ENCODE data around the gene TRMU. TPM values are rescaled to one million over a fixed set of nuclear protein-coding genes. Genes with fewer than 3 reads are reported as not detected.

Gene TRMU
- total RNA-seq, 1 donor from 2014 or later = 13.5 TPM

DNA sequence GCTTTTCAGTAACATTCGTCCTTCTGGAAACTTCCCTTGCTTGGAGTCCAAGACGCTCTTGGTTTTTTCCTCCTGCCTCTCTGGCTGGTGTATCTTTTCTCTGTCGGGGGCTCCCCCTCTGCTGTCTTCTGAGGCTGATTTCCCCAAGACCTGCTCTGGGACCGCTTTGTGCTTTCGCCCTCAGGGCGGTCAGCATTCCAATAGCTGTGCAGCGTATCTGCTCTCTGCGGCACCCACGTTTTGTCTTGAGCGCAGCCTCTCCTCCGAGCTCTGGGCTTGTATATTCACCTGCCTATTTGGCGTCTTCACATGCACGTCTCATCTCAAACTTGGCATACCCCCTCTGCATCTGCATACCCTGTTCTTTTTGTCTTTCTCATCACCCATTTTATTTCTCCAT is 36.4 kb upstream of the TRMU start:
- no peak overlapping the region for H3K4me3 ChIP-seq
- no peak overlapping the region for H3K27ac ChIP-seq
- TF ChIP-seq, protein P1, sequence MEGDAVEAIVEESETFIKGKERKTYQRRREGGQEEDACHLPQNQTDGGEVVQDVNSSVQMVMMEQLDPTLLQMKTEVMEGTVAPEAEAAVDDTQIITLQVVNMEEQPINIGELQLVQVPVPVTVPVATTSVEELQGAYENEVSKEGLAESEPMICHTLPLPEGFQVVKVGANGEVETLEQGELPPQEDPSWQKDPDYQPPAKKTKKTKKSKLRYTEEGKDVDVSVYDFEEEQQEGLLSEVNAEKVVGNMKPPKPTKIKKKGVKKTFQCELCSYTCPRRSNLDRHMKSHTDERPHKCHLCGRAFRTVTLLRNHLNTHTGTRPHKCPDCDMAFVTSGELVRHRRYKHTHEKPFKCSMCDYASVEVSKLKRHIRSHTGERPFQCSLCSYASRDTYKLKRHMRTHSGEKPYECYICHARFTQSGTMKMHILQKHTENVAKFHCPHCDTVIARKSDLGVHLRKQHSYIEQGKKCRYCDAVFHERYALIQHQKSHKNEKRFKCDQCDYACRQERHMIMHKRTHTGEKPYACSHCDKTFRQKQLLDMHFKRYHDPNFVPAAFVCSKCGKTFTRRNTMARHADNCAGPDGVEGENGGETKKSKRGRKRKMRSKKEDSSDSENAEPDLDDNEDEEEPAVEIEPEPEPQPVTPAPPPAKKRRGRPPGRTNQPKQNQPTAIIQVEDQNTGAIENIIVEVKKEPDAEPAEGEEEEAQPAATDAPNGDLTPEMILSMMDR (IDR thresholded peaks at IDR 0.05) = no peak
- no peaks in the 10 kb centered on the region for H3K9me3 ChIP-seq
- intact Hi-C loops (cut with DNase I) = no loop called here
- DNase-seq (ENCODE audit: low spot score in 2 of 2) = no peak
- no peaks in the 10 kb centered on the region for H3K36me3 ChIP-seq
- peaks cover 0 to 14% of the 10 kb centered on the region in 2 donors for H3K4me1 ChIP-seq
- H3K27me3 ChIP-seq = no peaks in the 10 kb centered on the region

DNA sequence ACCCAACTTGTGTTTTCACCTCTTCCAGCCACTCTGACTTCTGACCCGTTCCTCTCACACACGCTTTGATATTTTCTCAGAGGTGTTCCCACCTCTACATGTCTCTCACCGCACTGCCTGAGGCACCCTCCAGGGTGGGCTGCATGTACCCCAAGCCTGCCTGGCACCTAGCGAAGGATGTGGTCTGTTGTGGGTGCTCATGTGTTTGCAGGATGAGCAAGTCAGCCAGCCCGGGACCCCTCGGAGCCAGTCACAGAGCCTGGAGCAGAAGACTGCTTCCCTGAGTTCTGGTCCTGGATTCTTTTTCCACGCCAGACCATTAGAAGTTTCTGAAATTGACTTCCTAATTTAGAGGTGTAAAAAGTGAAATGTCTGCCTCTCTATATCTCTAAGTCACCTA is 35.0 kb upstream of the TRMU start:
- intact Hi-C loops (cut with DNase I) = no loop called here
- no peaks in the 10 kb centered on the region for H3K27me3 ChIP-seq
- H3K27ac ChIP-seq = no peak overlapping the region
- peaks cover 0 to 14% of the 10 kb centered on the region in 2 donors for H3K4me1 ChIP-seq
- TF ChIP-seq, protein P1 (IDR thresholded peaks at IDR 0.05) = no peak
- H3K4me3 ChIP-seq = no peak overlapping the region
- no peaks in the 10 kb centered on the region for H3K36me3 ChIP-seq
- no peaks in the 10 kb centered on the region for H3K9me3 ChIP-seq
- no peak for DNase-seq (ENCODE audit: low spot score in 2 of 2)

DNA sequence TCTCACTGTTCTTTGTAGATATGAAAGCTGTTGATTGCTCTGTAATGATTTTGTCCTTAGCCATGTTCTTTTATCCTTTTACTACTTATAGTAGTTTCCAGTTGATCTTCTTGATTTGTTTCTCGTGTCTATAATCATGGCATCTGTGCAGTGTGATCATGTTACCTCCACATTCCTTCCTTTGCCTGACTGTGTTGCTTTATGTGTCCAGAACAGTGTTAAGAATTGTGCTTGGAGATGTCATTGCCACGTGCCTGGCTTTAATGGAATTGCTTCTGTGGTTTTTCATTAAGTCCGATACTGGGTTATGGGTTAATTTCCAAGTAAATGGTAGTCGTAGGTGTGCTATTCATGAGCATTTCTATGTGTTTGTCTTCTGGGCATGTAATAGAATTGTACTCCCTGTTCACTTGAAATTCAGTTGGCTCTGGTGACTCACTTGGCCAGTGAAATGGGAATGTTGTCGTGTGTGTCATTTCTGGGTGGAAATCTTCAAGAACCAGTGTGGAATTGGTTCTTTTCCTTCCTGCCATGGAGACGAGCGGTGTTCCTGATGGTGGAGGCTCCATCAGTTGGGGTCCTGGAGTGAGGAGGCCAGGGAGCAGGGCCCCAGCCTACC is 32.1 kb upstream of the TRMU start:
- Histone ChIP-seq H3K4me1 (no peaks in the 10 kb centered on the region), H3K36me3 (no peaks in the 10 kb centered on the region), H3K27me3 (no peaks in the 10 kb centered on the region), H3K9me3 (no peaks in the 10 kb centered on the region), H3K27ac (no peak overlapping the region), H3K4me3 (no peak overlapping the region)
- intact Hi-C loops (cut with DNase I) = no loop called here
- TF ChIP-seq, protein P1 (IDR thresholded peaks at IDR 0.05) = no peak
- no peak for DNase-seq (ENCODE audit: low spot score in 2 of 2)

GRCh38 chr22:46308283-46308988 is 27.1 kb upstream of the TRMU start:
- Histone ChIP-seq H3K27ac (no peak overlapping the region), H3K27me3 (no peaks in the 10 kb centered on the region), H3K4me1 (no peaks in the 10 kb centered on the region), H3K4me3 (no peak overlapping the region), H3K36me3 (no peaks in the 10 kb centered on the region), H3K9me3 (no peaks in the 10 kb centered on the region)
- TF ChIP-seq, protein P1 (IDR thresholded peaks at IDR 0.05) = no peak
- intact Hi-C loops (cut with DNase I) = no loop called here
- no peak for DNase-seq (ENCODE audit: low spot score in 2 of 2)

GRCh38 chr22:46309526-46310085 is 25.9 kb upstream of the TRMU start:
- Histone ChIP-seq H3K27me3 (no peaks in the 10 kb centered on the region), H3K36me3 (no peaks in the 10 kb centered on the region), H3K4me3 (no peak overlapping the region), H3K27ac (no peak overlapping the region), H3K4me1 (no peaks in the 10 kb centered on the region), H3K9me3 (no peaks in the 10 kb centered on the region)
- DNase-seq (ENCODE audit: low spot score in 2 of 2) = no peak
- intact Hi-C loops (cut with DNase I) = loop anchor here (5.0 kb wide), 1 partner anchor 312 kb away; no protein-coding TSS in a partner anchor
- TF ChIP-seq, protein P1 (IDR thresholded peaks at IDR 0.05) = no peak
